Kidney (tissue), 14 donors: ENCODE measurements around the gene VWF. TPM values are rescaled to one million over a fixed set of nuclear protein-coding genes. Genes with fewer than 3 reads are reported as not detected.

Experiments
- DNase-seq, 5 donors: peaks; one replicate each; pipeline ENCODE4 v3.0.0-alpha.2; 2013 to 2020
- FAIRE-seq: peaks from 2 replicates; lab custom pipeline; 2012; peaks lifted over from hg19 to GRCh38; lab: Jason Lieb, UNC
- H3K27ac ChIP-seq, 2 donors: one replicate each; pipeline ENCODE4 v1.7.0; 2013; ENCODE audit warnings: low read depth in 2 of 2, low read length in 2 of 2, inconsistent platforms in 1 of 2
- H3K27me3 ChIP-seq: one replicate; pipeline ENCODE4 v1.7.1; 2013; ENCODE audit warnings: low read length, inconsistent platforms; ENCODE audit not compliant: control insufficient read depth, insufficient read depth
- H3K36me3 ChIP-seq, 3 donors: one replicate each; pipeline versions ENCODE4 v1.7.0 to v1.7.1; 2013; ENCODE audit warnings: low read length in 3 of 3, control low read depth in 1 of 3, inconsistent platforms in 1 of 3; ENCODE audit not compliant: insufficient read depth in 3 of 3, control insufficient read depth in 2 of 3
- H3K4me1 ChIP-seq, 3 donors: one replicate each; pipeline versions ENCODE4 v1.7.0 to v1.7.1; 2013; ENCODE audit warnings: low read length in 3 of 3, inconsistent platforms in 1 of 3, low read depth in 1 of 3; ENCODE audit not compliant: control insufficient read depth in 2 of 3, insufficient read depth in 2 of 3
- H3K4me3 ChIP-seq, 3 donors: one replicate each; pipeline versions ENCODE4 v1.7.0 to v1.8.1; 2013; ENCODE audit warnings: low read length in 3 of 3, control low read depth in 1 of 3, inconsistent platforms in 1 of 3
- H3K9ac ChIP-seq, 3 donors: one replicate each; pipeline versions ENCODE4 v1.7.0 to v1.7.1; 2013; ENCODE audit warnings: low read length in 3 of 3, control low read depth in 1 of 3, inconsistent platforms in 1 of 3
- H3K9me3 ChIP-seq, 3 donors: one replicate each; pipeline versions ENCODE4 v1.7.0 to v1.7.1; 2013; ENCODE audit warnings: low read length in 3 of 3, control low read depth in 1 of 3, inconsistent platforms in 1 of 3; ENCODE audit not compliant: control insufficient read depth in 2 of 3, insufficient read depth in 1 of 3
- CTCF ChIP-seq: IDR thresholded peaks from 3 replicates; pipeline ENCODE4 v1.5.1; 2012; ENCODE audit warnings: mild to moderate bottlenecking, moderate library complexity, borderline replicate concordance; ENCODE audit not compliant: insufficient read depth; ENCODE audit errors: extremely low read depth
- intact Hi-C: fragments of 100-400 bp; cut with DNase I; formaldehyde crosslinking; loops from one replicate; pipeline ENCODE4 v1.11.1; 2022
- polyA plus RNA-seq: library from polyadenylated mRNA; stranded (reverse); fragments of 350-450 nt; fragmentation: Illumina TruSeq; extraction: RNeasy Lipid Tissue Mini Kit (QIAGEN cat#74804); gene quantifications from one replicate; pipeline ENCODE4 v1.2.3, GENCODE V29; 2014; ENCODE audit warnings: low read depth, low replicate concordance; ENCODE audit not compliant: insufficient read depth
- total RNA-seq: library from RNA; stranded (reverse); fragmentation: NEBNext Ultra II Directional; extraction: Animal tissue kit (Norgen Biotek cat#: 25700); gene quantifications from one replicate; pipeline ENCODE4 v1.2.1, GENCODE V29; 2021
- donor health status: control.
- donor health status: control.
- donor health status: control.
- donor health status: control.
- donor health status: control.
- donor health status: DM: yes; HTN: yes; CAD: no.
- donor health status: Normal renal cell carcinoma (clear cell type).

Gene VWF
- total and polyA plus RNA-seq, 2 donors from 2014 or later = 9.6 to 183 TPM

- Histone ChIP-seq H3K9me3 (no peaks in the 10 kb centered on the region), H3K27ac (no peak overlapping the region), H3K27me3 (no peaks in the 10 kb centered on the region), H3K9ac (no peak overlapping the region), H3K4me3 (no peak overlapping the region), H3K4me1 (no peaks in the 10 kb centered on the region), H3K36me3 (no peaks in the 10 kb centered on the region)
- FAIRE-seq (no peak), DNase-seq (peak in 1 of 5 donors; percentile 27)
- intact Hi-C loops = no loop called here
- TF ChIP-seq CTCF = no peak
These were observed 10.0 kb downstream of the VWF start for GRCh38 chr12:6114476-6114870.

- intact Hi-C loops = no loop called here
- no peak overlapping the region for H3K9ac ChIP-seq
These were observed 10.6 kb downstream of the VWF start for GRCh38 chr12:6113691-6114475.

GRCh38 chr12:6112004-6112403, 12.5 kb downstream of the VWF start:
- H3K9ac ChIP-seq = no peak overlapping the region
- H3K9me3 ChIP-seq = no peaks in the 10 kb centered on the region
- no peak overlapping the region for H3K27ac ChIP-seq
- no peak for FAIRE-seq
- no peak for DNase-seq
- TF ChIP-seq CTCF = no peak
- no peaks in the 10 kb centered on the region for H3K4me1 ChIP-seq
- intact Hi-C loops = no loop called here
- no peak overlapping the region for H3K4me3 ChIP-seq
- no peaks in the 10 kb centered on the region for H3K27me3 ChIP-seq
- H3K36me3 ChIP-seq = no peaks in the 10 kb centered on the region

More at GRCh38 chr12:6113691-6114475, 10.6 kb downstream of the VWF start:
- Histone ChIP-seq H3K9me3 (no peaks in the 10 kb centered on the region), H3K4me1 (no peaks in the 10 kb centered on the region), H3K4me3 (no peak overlapping the region), H3K27me3 (no peaks in the 10 kb centered on the region), H3K27ac (no peak overlapping the region), H3K36me3 (no peaks in the 10 kb centered on the region)
- TF ChIP-seq CTCF = no peak
- FAIRE-seq (no peak), DNase-seq (peak in 1 of 5 donors; percentile 28)

GRCh38 chr12:6110006-6110405, 14.5 kb downstream of the VWF start:
- no peaks in the 10 kb centered on the region for H3K36me3 ChIP-seq
- H3K9me3 ChIP-seq = no peaks in the 10 kb centered on the region
- no peak for FAIRE-seq
- no peak overlapping the region for H3K27ac ChIP-seq
- no peaks in the 10 kb centered on the region for H3K27me3 ChIP-seq
- TF ChIP-seq CTCF = no peak
- H3K4me1 ChIP-seq = no peaks in the 10 kb centered on the region
- intact Hi-C loops = no loop called here
- H3K4me3 ChIP-seq = no peak overlapping the region
- DNase-seq = peak in 1 of 5 donors; percentile 7
- no peak overlapping the region for H3K9ac ChIP-seq
